HepG2 (cell line): Measurements from ENCODE around the gene TNK1.

Source experiments
- BCL6 ChIP-seq: IDR thresholded peaks from 2 replicates; pipeline ENCODE4 v1.6.1; 2016; ENCODE audit warnings: missing genetic modification reagents, missing compliant biosample characterization
- CEBPB ChIP-seq: IDR thresholded peaks from 2 replicates; pipeline ENCODE4 v1.6.1; 2011; ENCODE audit warnings: low read depth, low read length, improper control_type of control experiment, borderline replicate concordance
- POLR2A ChIP-seq, 2 experiments: IDR thresholded peaks; 2 replicates each; pipeline ENCODE4 v1.6.1; 2011; ENCODE audit warnings: low read depth in 2 of 2, low read length in 2 of 2, mild to moderate bottlenecking in 1 of 2, moderate library complexity in 1 of 2; ENCODE audit not compliant: insufficient read depth in 1 of 2
- RAD21 ChIP-seq: fragments of 450-650 bp; formaldehyde crosslinking; IDR thresholded peaks from 2 replicates; pipeline ENCODE4 v1.5.0; 2020; ENCODE audit warnings: mild to moderate bottlenecking
- RXRA ChIP-seq: sonication (generic); formaldehyde crosslinking; IDR thresholded peaks from 2 replicates; pipeline ENCODE4 v1.5.1; 2020; ENCODE audit warnings: missing genetic modification reagents
- ZNF263 ChIP-seq: sonication (generic); formaldehyde crosslinking; IDR thresholded peaks from 2 replicates; pipeline ENCODE4 v1.4.0; 2020; ENCODE audit warnings: missing genetic modification reagents
- ZNF44 ChIP-seq: sonication (generic); formaldehyde crosslinking; IDR thresholded peaks from 2 replicates; pipeline ENCODE4 v1.5.1; 2020; ENCODE audit warnings: mild to moderate bottlenecking, missing genetic modification reagents
- ZNF513 ChIP-seq: sonication (generic); formaldehyde crosslinking; conservative IDR thresholded peaks from 2 replicates; pipeline ENCODE4 v1.5.0; 2020; ENCODE audit warnings: missing genetic modification reagents
- TF ChIP-seq, protein P1 (sequence below): sonication (generic); formaldehyde crosslinking; IDR thresholded peaks from 2 replicates; pipeline ENCODE4 v1.4.0; 2020; ENCODE audit warnings: mild to moderate bottlenecking, missing genetic modification reagents

GRCh38 chr17:7423679-7424078 is 42.8 kb downstream of the TNK1 start:
- TF ChIP-seq RXRA (CRISPR knock-in tag) = no peak
- TF ChIP-seq CEBPB = no peak
- TF ChIP-seq ZNF263 (CRISPR knock-in tag) = no peak
- TF ChIP-seq, protein P1, sequence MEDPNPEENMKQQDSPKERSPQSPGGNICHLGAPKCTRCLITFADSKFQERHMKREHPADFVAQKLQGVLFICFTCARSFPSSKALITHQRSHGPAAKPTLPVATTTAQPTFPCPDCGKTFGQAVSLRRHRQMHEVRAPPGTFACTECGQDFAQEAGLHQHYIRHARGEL = no peak
- no peak for TF ChIP-seq ZNF513 (CRISPR knock-in tag)
- TF ChIP-seq RAD21 (CRISPR knock-in tag) = no peak
- TF ChIP-seq POLR2A (IDR thresholded peaks at IDR 0.05; ENCODE audit: insufficient read depth in 1 of 2, low read depth in 2 of 2, low read length in 2 of 2) = no peak
- TF ChIP-seq BCL6 = no peak
- no peak for TF ChIP-seq ZNF44
